Gastroesophageal sphincter (tissue), 4 donors: Measurements from ENCODE around the gene WTAP. TPM values are rescaled to one million over a fixed set of nuclear protein-coding genes. Genes with fewer than 3 reads are reported as not detected.
A peak's percentile ranks its signal among the peaks of the same experiment; 100 is the strongest.

Source experiments
- ATAC-seq: fragments of 150-250 bp; one replicate; pipeline ENCODE4 v1.9.1; 2016; ENCODE audit warnings: mild to moderate bottlenecking, moderate library complexity
- H3K27ac ChIP-seq, 4 donors: fragments of 200-600 bp; sonication (generic) in 3 of 4; 1 replicate in 3 of 4; 2 replicates in 1 of 4; pipeline ENCODE4 v1.5.1; 2016 to 2019
- H3K27me3 ChIP-seq: fragments of 200-600 bp; sonication (generic); one replicate; pipeline ENCODE4 v1.5.1; 2019
- H3K36me3 ChIP-seq, 2 donors: fragments of 200-600 bp; sonication (generic); one replicate each; pipeline ENCODE4 v1.5.1; 2019; ENCODE audit warnings: control low read depth in 1 of 2
- H3K4me1 ChIP-seq, 3 donors: fragments of 200-600 bp; sonication (generic); 1 replicate in 2 of 3; 2 replicates in 1 of 3; pipeline ENCODE4 v1.5.1; 2016 to 2019; ENCODE audit warnings: control low read depth in 2 of 3
- H3K4me3 ChIP-seq, 2 donors: fragments of 200-600 bp; sonication (generic); one replicate each; pipeline ENCODE4 v1.5.1; 2019; ENCODE audit warnings: mild to moderate bottlenecking in 1 of 2, moderate library complexity in 1 of 2
- H3K9me3 ChIP-seq, 3 donors: fragments of 200-600 bp; sonication (generic); one replicate each; pipeline ENCODE4 v1.5.1; 2017 to 2019; ENCODE audit warnings: control low read depth in 2 of 3
- CTCF ChIP-seq, 4 experiments: fragments of 200-600 bp in 2 of 4; fragments of 450-650 bp in 2 of 4; sonication (generic) in 1 of 4; IDR thresholded peaks; one replicate each; pipeline ENCODE4 v1.5.1; 2017 to 2019; ENCODE audit warnings: antibody characterized with exemption in 4 of 4, mild to moderate bottlenecking in 2 of 4, moderate library complexity in 2 of 4
- EP300 ChIP-seq: sonication (generic); formaldehyde crosslinking; IDR thresholded peaks from one replicate; pipeline ENCODE4 v1.6.1; 2017; ENCODE audit warnings: antibody characterized with exemption, mild to moderate bottlenecking
- POLR2A ChIP-seq, 2 donors: fragments of 450-650 bp; IDR thresholded peaks; one replicate each; pipeline ENCODE4 v1.6.1; 2017; ENCODE audit warnings: antibody characterized with exemption in 2 of 2, mild to moderate bottlenecking in 2 of 2, moderate library complexity in 1 of 2
- POLR2AphosphoS5 ChIP-seq: sonication (generic); formaldehyde crosslinking; IDR thresholded peaks from one replicate; pipeline ENCODE4 v1.6.1; 2017; ENCODE audit warnings: antibody characterized with exemption
- WGBS, 2 donors: methylation state at CpG; one replicate each; pipeline ENCODE4 v1.1.5; 2018; ENCODE audit warnings: low coverage in 1 of 2; 5-methylcytosine and 5-hydroxymethylcytosine counted together
- total RNA-seq, 4 donors: library from RNA; depleted of rRNA; stranded (reverse); fragments of >200 nt; gene quantifications; one replicate each; pipeline ENCODE4 v1.1.0, GENCODE V29; 2016

Gene WTAP
- total RNA-seq, 4 donors from 2014 or later = 52.1 to 123 (median 79.9) TPM

- 33 to 67% methylated on average over 2 of the region's 2 CpGs for WGBS, 2 donors
- H3K27me3 ChIP-seq = no peaks in the 10 kb centered on the region
- H3K36me3 ChIP-seq = peaks cover 0 to 49% of the 10 kb centered on the region in 2 donors
- H3K27ac ChIP-seq = peak overlapping the region in 1 of 4 donors; percentile 100
- no peak for ATAC-seq
- H3K4me3 ChIP-seq = no peak overlapping the region
- H3K4me1 ChIP-seq = peaks cover 0 to 32% (median 11%) of the 10 kb centered on the region in 3 donors
- TF ChIP-seq CTCF (IDR thresholded peaks at IDR 0.05) = no peak
- no peak for TF ChIP-seq POLR2A (IDR thresholded peaks at IDR 0.05)
- no peak for TF ChIP-seq EP300
- TF ChIP-seq POLR2AphosphoS5 = no peak
- H3K9me3 ChIP-seq = no peaks in the 10 kb centered on the region
These were observed 32.3 kb downstream of the WTAP start for GRCh38 chr6:159759645-159760044.

DNA sequence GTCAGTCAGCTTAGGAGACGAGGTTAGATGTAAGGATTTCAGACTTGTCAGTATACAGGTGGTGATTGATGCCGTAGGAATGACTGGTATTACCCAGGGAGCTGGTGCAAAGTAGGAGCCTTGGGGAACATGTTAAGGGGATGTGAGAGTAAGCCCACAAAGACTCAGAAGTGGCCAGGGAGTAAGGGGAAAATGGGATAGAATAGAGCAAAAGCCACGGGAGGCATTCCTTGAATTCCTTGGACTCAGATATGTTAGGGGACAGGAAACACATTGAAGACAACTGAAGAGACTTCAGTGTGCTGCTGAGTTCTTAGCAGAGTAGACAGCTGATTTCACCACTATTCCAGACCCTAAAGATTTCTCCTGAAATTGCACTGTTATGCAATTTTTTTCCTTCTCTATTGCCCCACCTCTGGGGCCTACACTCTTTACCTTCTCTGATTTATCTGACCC, 33.3 kb downstream of the WTAP start:
- Histone ChIP-seq H3K36me3 (peaks cover 0 to 46% of the 10 kb centered on the region in 2 donors), H3K4me3 (peak overlapping the region in 1 of 2 donors; percentile 95), H3K4me1 (peaks cover 0 to 28% (median 11%) of the 10 kb centered on the region in 3 donors), H3K27ac (peak overlapping the region in 3 of 4 donors; percentile 96 to 100 (median 100)), H3K27me3 (no peaks in the 10 kb centered on the region), H3K9me3 (no peaks in the 10 kb centered on the region)
- no peak for ATAC-seq
- 43 to 50% methylated on average over 3 of the region's 3 CpGs for WGBS, 2 donors
- TF ChIP-seq CTCF (IDR thresholded peaks at IDR 0.05) = no peak
- TF ChIP-seq POLR2AphosphoS5 = no peak
- no peak for TF ChIP-seq EP300
- TF ChIP-seq POLR2A (IDR thresholded peaks at IDR 0.05) = no peak

DNA sequence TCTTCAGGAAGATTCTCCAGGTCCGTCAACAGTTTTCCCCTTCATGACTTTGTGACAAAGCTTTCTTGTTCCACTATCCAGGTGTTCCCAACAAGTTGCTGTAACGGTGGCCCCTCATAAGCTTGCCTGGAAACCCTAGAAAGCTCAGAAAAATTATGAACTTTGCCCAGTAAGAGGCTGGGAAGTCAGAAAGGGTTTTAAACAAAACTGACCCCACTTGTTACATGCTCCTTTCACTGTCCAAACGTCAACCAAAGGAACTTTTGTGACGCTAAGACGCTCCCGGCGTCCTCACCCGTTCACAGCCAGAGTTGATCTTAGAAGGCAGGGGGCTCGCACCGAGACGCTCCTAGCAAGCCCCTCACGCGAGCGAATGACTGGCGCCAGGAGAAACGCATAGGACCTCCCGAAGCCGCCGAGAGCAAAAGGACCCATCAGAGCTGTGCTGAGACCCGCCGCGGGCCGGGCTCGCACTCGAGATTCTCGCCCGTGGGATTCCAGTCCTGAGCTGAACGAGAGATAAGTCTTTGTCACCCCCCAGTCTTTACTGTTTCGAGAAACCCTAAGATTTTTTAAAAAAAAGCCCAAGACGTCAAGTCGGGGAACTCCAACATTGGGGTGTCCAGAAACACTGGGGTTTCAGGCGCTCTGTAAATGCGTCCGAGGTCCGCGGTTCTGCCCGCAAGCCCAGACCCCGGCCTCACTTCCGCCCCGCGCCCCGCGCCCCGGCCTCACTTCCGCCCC, 34.0 kb downstream of the WTAP start:
- WGBS, 2 donors = 6 to 14% methylated on average over 2 to 25 of the region's 45 CpGs
- Histone ChIP-seq H3K4me1 (peaks cover 0 to 28% (median 11%) of the 10 kb centered on the region in 3 donors), H3K27me3 (no peaks in the 10 kb centered on the region), H3K9me3 (no peaks in the 10 kb centered on the region), H3K36me3 (peaks cover 0 to 40% of the 10 kb centered on the region in 2 donors), H3K27ac (peak overlapping the region; percentile 95 to 100 (median 98)), H3K4me3 (peak overlapping the region; percentile 76 to 95)
- ATAC-seq = no peak
- TF ChIP-seq POLR2AphosphoS5 (no peak), CTCF (IDR thresholded peaks at IDR 0.05) (no peak), POLR2A (IDR thresholded peaks at IDR 0.05) (no peak)

- peaks cover 0 to 36% of the 10 kb centered on the region in 2 donors for H3K36me3 ChIP-seq
- H3K4me1 ChIP-seq = peaks cover 0 to 28% (median 11%) of the 10 kb centered on the region in 3 donors
- no peaks in the 10 kb centered on the region for H3K9me3 ChIP-seq
- no peaks in the 10 kb centered on the region for H3K27me3 ChIP-seq
- ATAC-seq = peak; percentile 99
- peak within 1 kb of the TSS; percentile 76 to 95 for H3K4me3 ChIP-seq
- WGBS, 2 donors = 0% methylated on average over 1 of the region's 76 CpGs; no CpG with 5 or more reads in 1 of the 2 donors
- peak within 1 kb of the TSS; percentile 95 to 100 (median 98) for H3K27ac ChIP-seq
- TF ChIP-seq CTCF (IDR thresholded peaks at IDR 0.05) (peak in 2 of 4 experiments; percentile 30 to 47), POLR2AphosphoS5 (peak; percentile 65), POLR2A (IDR thresholded peaks at IDR 0.05) (peak; percentile 39 to 48), EP300 (no peak)
These were observed 34.8 kb downstream of the WTAP start, which contains the start of gene ACAT2 for GRCh38 chr6:159761873-159762680. TSS of gene ACAT2 (plus strand) at chr6:159762045. CDS start at chr6:159762088, 43 bp downstream.
